ENCODE data around the gene POC1B.

The POC1B gene

GRCh38 chr12:89479982-89480381 lies 45.9 kb downstream of the POC1B start:
- POLR2A ChIA-PET: no interaction called here
- CTCF ChIA-PET: interaction anchor here (0.7 kb wide), 1 partner anchor 1530 kb away, joined by 5 read pairs; no protein-coding TSS in a partner anchor

GRCh38 chr12:89477633-89478279 lies 48.1 kb downstream of the POC1B start:
- TF ChIP-seq ZNF384 (IDR thresholded peaks at IDR 0.05) (no peak), FOXM1 (IDR thresholded peaks at IDR 0.05; ENCODE audit: borderline replicate concordance) (no peak), PKNOX1 (IDR thresholded peaks at IDR 0.05) (no peak), NFRKB (IDR thresholded peaks at IDR 0.05) (no peak), HDGF (IDR thresholded peaks at IDR 0.05; ENCODE audit: borderline replicate concordance) (no peak), LEF1 (IDR thresholded peaks at IDR 0.05; ENCODE audit: borderline replicate concordance) (no peak), FOXK2 (IDR thresholded peaks at IDR 0.05) (no peak), L3MBTL2 (conservative IDR thresholded peaks at IDR 0.05) (no peak)
- DNase-seq (ENCODE audit: extremely low spot score): no peak
- CTCF ChIA-PET: interaction anchor here (1.0 kb wide), 1 partner anchor 32 kb away, joined by 3 read pairs; no protein-coding TSS in a partner anchor
- POLR2A ChIA-PET: no interaction called here

More at GRCh38 chr12:89479982-89480381, 45.9 kb downstream of the POC1B start:
- DNase-seq (ENCODE audit: extremely low spot score): no peak
- TF ChIP-seq FOXM1 (IDR thresholded peaks at IDR 0.05; ENCODE audit: borderline replicate concordance): no peak
- TF ChIP-seq HDGF (IDR thresholded peaks at IDR 0.05; ENCODE audit: borderline replicate concordance): no peak
- no peak for TF ChIP-seq CTBP1 (IDR thresholded peaks at IDR 0.05; ENCODE audit: borderline replicate concordance)
- no peak for TF ChIP-seq ELF4 (IDR thresholded peaks at IDR 0.05)
- no peak for TF ChIP-seq SP1 (IDR thresholded peaks at IDR 0.05)
- no peak for TF ChIP-seq L3MBTL2 (conservative IDR thresholded peaks at IDR 0.05)
- no peak for TF ChIP-seq ARNT (IDR thresholded peaks at IDR 0.05)
- TF ChIP-seq FOXA1 (IDR thresholded peaks at IDR 0.05): no peak
- no peak for TF ChIP-seq NFRKB (IDR thresholded peaks at IDR 0.05)
- TF ChIP-seq FOXK2 (IDR thresholded peaks at IDR 0.05): no peak

GRCh38 chr12:89476904-89477595 lies 48.8 kb downstream of the POC1B start:
- DNase-seq (ENCODE audit: extremely low spot score): no peak
- TF ChIP-seq L3MBTL2 (conservative IDR thresholded peaks at IDR 0.05) (no peak), FOXK2 (IDR thresholded peaks at IDR 0.05) (no peak), PKNOX1 (IDR thresholded peaks at IDR 0.05) (no peak), FOXM1 (IDR thresholded peaks at IDR 0.05; ENCODE audit: borderline replicate concordance) (no peak), FOXA1 (IDR thresholded peaks at IDR 0.05) (no peak), SP1 (IDR thresholded peaks at IDR 0.05) (no peak), ELF4 (IDR thresholded peaks at IDR 0.05) (no peak)
- ChIA-PET CTCF (interaction anchor here (1.0 kb wide), 1 partner anchor 32 kb away, joined by 3 read pairs; no protein-coding TSS in a partner anchor), POLR2A (no interaction called here)

GRCh38 chr12:89476232-89476631 lies 49.6 kb downstream of the POC1B start:
- TF ChIP-seq SP1 (IDR thresholded peaks at IDR 0.05) (no peak), SUZ12 (IDR thresholded peaks at IDR 0.05) (no peak), L3MBTL2 (conservative IDR thresholded peaks at IDR 0.05) (no peak), HDGF (IDR thresholded peaks at IDR 0.05; ENCODE audit: borderline replicate concordance) (no peak), FOXM1 (IDR thresholded peaks at IDR 0.05; ENCODE audit: borderline replicate concordance) (no peak), TARDBP (IDR thresholded peaks at IDR 0.05) (no peak), FOXK2 (IDR thresholded peaks at IDR 0.05) (no peak), CTBP1 (IDR thresholded peaks at IDR 0.05; ENCODE audit: borderline replicate concordance) (no peak), ELF4 (IDR thresholded peaks at IDR 0.05) (no peak), ZNF384 (IDR thresholded peaks at IDR 0.05) (no peak), BHLHE40 (IDR thresholded peaks at IDR 0.05; ENCODE audit: borderline replicate concordance) (no peak), ARNT (IDR thresholded peaks at IDR 0.05) (no peak)
- CTCF ChIA-PET: no interaction called here
- no peak for DNase-seq (ENCODE audit: extremely low spot score)
- POLR2A ChIA-PET: no interaction called here

- CTCF ChIA-PET: no interaction called here
- POLR2A ChIA-PET: no interaction called here
These were observed 50.5 kb downstream of the POC1B start for GRCh38 chr12:89475203-89475990.

More at GRCh38 chr12:89475203-89475990, 50.5 kb downstream of the POC1B start:
- no peak for DNase-seq (ENCODE audit: extremely low spot score)
- TF ChIP-seq TARDBP (IDR thresholded peaks at IDR 0.05): no peak
- no peak for TF ChIP-seq L3MBTL2 (conservative IDR thresholded peaks at IDR 0.05)
- no peak for TF ChIP-seq ZNF384 (IDR thresholded peaks at IDR 0.05)
- TF ChIP-seq HDGF (IDR thresholded peaks at IDR 0.05; ENCODE audit: borderline replicate concordance): no peak
- TF ChIP-seq FOXA1 (IDR thresholded peaks at IDR 0.05): no peak
- no peak for TF ChIP-seq ELF4 (IDR thresholded peaks at IDR 0.05)
- no peak for TF ChIP-seq NFRKB (IDR thresholded peaks at IDR 0.05)
- TF ChIP-seq SUZ12 (IDR thresholded peaks at IDR 0.05): no peak
- TF ChIP-seq FOXM1 (IDR thresholded peaks at IDR 0.05; ENCODE audit: borderline replicate concordance): no peak
- no peak for TF ChIP-seq BHLHE40 (IDR thresholded peaks at IDR 0.05; ENCODE audit: borderline replicate concordance)
- TF ChIP-seq PKNOX1 (IDR thresholded peaks at IDR 0.05): no peak
- TF ChIP-seq CTBP1 (IDR thresholded peaks at IDR 0.05; ENCODE audit: borderline replicate concordance): no peak
- no peak for TF ChIP-seq LEF1 (IDR thresholded peaks at IDR 0.05; ENCODE audit: borderline replicate concordance)
- no peak for TF ChIP-seq ARNT (IDR thresholded peaks at IDR 0.05)
- no peak for TF ChIP-seq SP1 (IDR thresholded peaks at IDR 0.05)
- no peak for TF ChIP-seq FOXK2 (IDR thresholded peaks at IDR 0.05)
